8988T (cell line): ENCODE data around the gene ZNHIT3.
"Not testable (repeated sequence)": the region's sequence is repeated elsewhere in the genome, so short reads cannot be mapped to it uniquely, and the experiment has no call there.

Source experiments
- DNase-seq: peaks from one replicate; pipeline ENCODE4 v3.0.0; 2011

ZNHIT3 gene

GRCh38 chr17:36486204-36487194 lies at the start of gene ZNHIT3:
ZNHIT3 (plus strand) TSS chr17:36486681; CDS start chr17:36486700, 19 bp downstream.
- peak; percentile 90 for DNase-seq

- not testable (repeated sequence) for DNase-seq
Observed at GRCh38 chr17:36441792-36442191, 44.7 kb upstream of the ZNHIT3 start.

GRCh38 chr17:36443777-36444176 lies 42.7 kb upstream of the ZNHIT3 start:
- no peak for DNase-seq

- DNase-seq = not testable (repeated sequence)
Observed at GRCh38 chr17:36449997-36450396, 36.5 kb upstream of the ZNHIT3 start.

DNA sequence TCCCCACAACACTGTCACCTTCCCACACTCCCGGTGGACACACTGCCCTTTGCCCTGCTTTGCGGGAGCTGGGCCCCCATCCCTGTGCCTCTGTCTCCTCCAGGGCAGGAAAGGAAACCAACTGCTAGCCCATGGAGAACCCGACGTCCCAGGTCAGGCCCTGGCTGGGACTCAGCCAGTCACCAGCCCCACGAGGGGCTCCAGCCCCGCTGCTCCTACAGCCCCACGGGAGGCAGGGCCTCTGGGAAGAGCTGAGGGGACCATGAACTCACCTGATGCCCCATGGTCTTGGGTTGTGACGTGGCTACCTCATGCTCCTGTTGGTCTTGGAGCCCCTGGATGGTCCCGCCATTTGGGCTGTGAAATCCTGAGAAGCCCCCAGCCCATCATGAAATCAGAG lies 33.6 kb upstream of the ZNHIT3 start:
- not testable (repeated sequence) for DNase-seq

- DNase-seq = not testable (repeated sequence)
Observed at GRCh38 chr17:36457701-36458100, 28.8 kb upstream of the ZNHIT3 start.

DNA sequence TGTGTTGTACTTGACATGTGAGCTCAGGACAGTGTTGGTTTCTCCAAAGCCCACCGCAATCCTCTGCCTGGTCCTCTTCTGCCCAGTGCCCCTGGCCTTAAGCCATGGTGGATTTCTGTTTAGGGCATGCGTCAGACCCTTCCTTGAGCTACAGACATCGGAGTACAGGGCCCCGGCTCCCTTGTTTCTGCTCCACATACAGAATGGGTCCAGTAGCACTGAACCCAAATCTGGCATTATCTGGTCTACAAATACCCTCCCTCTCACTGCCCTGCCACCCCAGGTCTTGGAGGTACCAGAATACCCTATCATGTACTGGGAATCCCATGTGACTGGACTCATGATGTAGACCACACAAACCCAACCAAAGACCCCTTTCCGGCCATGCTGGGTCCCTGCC lies 27.4 kb upstream of the ZNHIT3 start:
- DNase-seq = no peak

DNA sequence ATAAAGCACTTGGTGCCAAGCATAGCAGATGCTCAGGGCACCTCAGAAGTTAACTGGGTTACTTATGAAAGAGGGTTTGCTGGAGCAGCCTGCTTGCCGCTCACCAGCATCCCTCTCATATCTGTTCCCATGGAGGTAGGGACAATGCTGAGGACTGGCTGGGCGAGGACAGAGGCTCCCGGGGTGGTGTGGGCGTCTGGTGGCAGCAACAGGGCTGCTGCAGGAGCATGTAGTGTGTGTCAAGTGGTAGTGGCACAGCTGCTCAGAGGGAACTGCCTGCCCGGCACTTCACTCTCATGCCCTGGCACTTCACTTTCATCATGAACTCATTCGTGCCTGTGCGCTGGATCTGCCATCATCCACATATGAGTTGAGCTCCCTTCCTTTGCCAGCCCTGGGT lies 26.9 kb upstream of the ZNHIT3 start:
- no peak for DNase-seq

DNA sequence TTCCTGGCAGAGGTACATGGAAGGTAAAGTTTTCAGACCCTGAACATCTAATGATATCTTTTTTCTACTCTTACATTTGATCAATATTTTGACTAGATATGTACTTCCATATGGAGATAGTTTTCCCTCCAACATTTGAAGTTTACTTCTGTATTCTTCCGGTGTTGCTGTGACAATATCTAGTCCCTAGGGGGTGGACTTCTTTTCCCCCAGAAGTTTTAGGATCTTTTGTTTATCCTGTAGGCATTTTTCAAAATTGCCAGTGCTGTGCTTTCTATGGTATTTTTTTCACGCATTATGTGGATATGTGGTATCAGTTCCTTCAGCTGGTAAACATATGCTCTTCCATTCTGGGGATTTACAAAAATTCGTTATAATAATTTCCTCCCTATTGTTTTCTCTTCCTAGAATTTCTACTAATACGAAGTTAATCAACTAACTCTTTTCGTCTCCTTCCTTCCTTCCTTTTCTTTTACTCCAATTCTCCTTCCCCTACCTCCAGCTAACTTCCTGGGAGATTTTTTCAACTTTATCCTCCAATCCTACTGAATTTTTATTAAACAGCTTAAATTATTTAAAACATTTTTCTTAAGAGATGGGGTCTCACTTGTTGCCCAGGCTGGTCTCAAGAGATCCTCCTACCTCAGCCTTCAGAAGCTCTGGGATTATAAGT lies 26.1 kb upstream of the ZNHIT3 start:
- DNase-seq = no peak

DNA sequence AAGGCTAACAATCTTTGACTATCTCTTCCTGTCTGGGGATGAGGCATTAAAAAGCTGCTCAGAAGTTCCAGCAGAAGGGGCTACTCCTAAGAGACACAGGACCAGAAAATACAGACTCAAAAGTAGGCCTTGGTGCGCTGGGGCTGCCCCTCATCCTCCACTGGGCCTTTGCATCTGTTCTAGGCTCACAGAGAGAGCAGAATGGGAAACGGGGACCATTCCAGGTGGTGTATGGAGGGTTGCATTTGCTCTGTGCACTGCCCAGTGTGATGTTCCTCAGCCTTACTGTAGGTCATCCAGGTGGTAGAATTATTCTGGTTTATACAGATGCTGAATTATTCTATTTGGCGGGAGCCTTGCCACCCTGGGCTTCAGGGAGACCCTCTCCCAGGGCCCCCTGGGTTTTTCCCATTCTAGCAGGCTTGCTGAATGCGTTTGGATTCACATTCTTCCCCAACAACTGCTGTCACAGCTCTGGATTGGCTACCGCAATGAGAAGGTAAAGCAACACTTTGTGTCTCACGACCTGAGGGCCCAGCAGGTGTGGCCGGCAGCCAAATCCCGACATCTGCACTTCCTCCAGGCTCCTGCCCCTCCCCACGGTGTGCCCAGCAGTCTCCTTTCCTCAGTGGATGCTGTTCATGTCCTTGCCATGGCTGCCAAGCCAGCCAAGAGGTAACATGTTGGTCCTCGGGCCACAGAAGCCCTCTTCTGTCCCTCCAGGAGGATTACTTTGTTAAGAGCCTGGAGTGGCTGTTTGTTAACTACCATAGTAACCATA lies 25.0 kb upstream of the ZNHIT3 start:
- DNase-seq = no peak

- no peak for DNase-seq
Observed at GRCh38 chr17:36463916-36464764, 22.3 kb upstream of the ZNHIT3 start.

DNA sequence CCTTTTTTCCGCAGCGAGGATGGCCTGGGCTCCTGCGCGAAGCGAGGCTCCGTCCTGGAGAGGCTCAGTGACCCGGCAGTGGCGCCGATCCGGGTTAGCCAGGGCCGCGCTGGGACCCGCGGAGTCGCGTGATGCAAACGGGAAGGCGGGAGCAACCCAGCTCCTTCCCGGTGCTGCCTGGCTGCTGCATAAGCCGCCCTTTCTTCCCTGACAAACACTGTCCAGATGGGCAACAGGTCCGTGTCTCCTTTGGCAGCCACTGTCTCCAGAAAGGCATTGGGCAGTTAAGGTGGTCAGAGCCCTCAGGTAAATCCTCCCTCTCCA lies 21.8 kb upstream of the ZNHIT3 start:
- no peak for DNase-seq

- DNase-seq = no peak
Observed at GRCh38 chr17:36468903-36469635, 17.4 kb upstream of the ZNHIT3 start.

DNA sequence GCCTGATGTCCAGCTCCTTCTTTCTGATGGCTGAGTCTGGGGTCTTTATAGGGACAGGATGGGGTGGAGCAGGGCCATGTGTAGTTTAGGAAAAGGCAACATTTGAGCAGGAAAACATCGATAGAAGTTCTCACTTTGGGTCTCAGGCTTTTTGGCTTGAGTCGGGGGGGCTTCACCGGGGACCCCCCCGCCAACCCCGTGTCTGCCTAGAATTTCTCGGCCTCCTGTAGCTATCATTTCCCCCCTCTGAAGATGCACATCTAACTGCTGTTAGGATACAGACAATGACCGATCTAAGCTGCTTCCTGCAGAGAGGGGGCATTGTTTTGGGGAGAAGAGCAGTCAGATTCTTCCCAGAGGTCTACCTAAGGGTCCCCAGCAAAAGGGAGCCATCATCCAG lies 16.7 kb upstream of the ZNHIT3 start:
- DNase-seq = no peak

DNA sequence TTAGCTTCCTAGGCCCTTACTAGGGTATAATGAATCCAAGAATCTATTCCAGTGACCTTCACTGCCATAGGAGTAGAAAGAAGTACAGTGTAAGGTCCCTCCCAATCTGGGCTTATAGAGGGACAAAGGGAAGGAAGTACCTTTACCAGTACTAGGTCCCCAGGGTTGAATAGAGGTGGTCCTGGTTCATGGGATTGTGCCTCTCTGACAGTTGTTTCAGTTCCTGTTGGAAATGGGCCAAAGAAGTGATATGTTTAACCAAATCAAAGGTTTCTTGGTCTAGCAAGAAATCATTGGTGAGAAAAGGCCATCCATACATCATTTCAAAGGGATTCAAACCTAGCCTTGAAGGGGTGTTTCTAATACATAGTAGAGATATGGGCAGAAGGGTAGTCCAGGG lies 16.0 kb upstream of the ZNHIT3 start:
- DNase-seq = no peak

GRCh38 chr17:36474571-36474970 lies 11.9 kb upstream of the ZNHIT3 start:
- no peak for DNase-seq

DNA sequence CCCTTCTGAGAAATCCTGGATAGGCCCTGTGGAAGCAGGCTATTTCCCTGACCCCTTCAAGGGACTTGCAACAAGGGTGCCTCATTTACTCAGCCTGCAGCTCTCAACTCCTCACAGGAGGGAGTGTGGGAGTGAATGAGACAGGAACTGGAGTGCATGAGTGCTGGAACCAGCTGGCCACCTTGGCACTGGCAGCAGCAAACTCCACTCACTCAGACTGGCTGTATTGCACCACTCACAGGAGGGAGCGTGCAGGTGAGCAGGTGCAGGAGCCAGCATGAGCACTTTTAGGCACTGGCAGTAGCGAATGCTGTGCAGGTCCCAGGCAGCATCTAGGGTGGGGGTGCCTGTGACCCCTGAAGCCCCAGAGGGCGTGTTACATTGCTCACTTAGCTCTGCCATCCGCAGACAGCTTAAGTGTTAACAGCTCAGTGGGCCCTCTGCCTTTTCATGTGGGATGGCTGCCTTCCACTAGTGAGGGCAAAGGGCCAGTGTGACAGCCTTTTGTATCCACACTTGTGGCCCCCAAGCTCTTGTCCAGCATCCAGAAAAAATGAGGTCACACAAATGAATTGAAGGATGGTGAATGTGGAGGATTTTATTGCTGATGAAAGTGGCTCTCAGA lies 11.0 kb upstream of the ZNHIT3 start:
- DNase-seq = no peak

GRCh38 chr17:36481829-36482228 lies 4.7 kb upstream of the ZNHIT3 start:
- DNase-seq = no peak

- peak; percentile 86 for DNase-seq
Observed at GRCh38 chr17:36482611-36483504, 3.6 kb upstream of the ZNHIT3 start.

GRCh38 chr17:36484021-36484420 lies 2.5 kb upstream of the ZNHIT3 start:
- DNase-seq = not testable (repeated sequence)
